ENCODE measurements around the gene CCS.
"Not testable (repeated sequence)": the region's sequence is repeated elsewhere in the genome, so short reads cannot be mapped to it uniquely, and the experiment has no call there.

Gene CCS

DNA sequence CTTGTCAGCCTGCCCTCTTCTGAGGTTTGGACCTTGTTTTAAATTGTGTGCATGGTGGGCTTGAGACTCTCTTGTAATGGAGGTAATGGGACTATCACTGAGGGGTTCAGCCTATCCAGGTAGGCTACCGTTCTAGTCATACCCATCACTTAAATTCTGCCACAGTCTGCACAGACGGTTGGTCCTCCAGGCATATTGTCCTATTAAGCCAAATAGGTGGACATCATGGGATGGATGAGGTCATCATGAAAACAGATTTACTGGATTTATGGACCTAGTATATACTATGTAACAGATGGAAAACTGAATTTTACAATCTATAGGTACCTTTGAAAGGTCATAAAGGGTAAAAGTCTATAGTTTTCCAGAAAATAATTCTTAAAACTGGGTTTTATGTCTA, 36.4 kb downstream of the CCS start:
- no peak for DNase-seq

DNA sequence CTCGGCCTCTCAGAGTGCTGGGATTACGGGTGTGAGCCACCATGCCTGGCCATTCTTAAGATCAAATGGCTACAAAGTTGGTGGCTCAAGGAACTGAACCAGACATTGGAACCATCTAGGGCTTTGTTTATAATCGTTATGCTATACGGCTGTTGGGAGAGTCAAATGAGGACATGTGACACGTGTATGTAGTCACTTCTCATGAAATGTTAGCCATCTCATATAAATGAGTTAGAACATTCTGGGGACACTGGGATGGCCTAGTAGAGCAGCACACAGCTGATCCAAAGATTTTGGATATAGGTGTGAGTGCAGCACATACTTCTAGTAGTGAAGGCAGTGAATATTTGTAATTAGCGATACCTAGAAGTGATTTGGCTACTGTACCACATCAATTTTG, 38.9 kb downstream of the CCS start:
- DNase-seq = no peak

DNA sequence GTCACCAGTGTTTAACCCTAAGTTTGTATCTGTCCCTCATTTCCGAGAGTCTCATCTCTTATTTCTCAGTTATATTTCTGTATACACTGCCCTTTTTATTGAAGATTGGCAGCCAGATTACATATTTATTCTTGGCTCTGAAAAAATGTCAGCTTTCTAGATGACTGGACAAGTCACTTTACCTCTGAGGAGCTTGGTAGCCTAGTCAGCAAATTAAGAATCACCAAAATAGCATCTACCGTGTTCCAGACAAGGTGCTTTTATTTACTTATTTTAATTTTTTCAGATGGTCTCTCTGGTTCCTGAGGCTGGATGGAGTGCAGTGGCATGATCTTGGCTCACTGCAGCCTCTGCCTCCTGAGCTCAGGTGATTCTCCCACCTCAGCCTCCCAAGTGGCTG, 40.0 kb downstream of the CCS start:
- no peak for DNase-seq

DNA sequence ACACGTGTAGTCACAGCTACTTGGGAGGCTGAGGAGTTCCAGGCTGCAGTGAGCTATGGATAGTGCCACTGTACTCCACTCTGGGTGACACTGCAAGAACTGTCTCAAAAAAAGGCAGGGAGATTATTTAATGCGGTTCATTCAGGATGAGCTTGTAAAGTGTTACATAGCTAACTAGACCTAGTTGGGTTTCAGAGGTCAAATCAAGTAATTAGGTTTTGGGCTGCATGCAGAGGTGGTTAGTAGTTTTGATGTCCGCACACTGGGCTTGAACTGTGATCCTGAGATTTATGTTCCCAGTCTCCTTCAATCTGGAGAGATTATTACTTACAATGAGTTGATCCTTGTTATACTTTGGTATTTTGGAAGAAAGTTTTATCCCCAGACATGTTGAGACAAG, 43.4 kb downstream of the CCS start:
- no peak for DNase-seq

DNA sequence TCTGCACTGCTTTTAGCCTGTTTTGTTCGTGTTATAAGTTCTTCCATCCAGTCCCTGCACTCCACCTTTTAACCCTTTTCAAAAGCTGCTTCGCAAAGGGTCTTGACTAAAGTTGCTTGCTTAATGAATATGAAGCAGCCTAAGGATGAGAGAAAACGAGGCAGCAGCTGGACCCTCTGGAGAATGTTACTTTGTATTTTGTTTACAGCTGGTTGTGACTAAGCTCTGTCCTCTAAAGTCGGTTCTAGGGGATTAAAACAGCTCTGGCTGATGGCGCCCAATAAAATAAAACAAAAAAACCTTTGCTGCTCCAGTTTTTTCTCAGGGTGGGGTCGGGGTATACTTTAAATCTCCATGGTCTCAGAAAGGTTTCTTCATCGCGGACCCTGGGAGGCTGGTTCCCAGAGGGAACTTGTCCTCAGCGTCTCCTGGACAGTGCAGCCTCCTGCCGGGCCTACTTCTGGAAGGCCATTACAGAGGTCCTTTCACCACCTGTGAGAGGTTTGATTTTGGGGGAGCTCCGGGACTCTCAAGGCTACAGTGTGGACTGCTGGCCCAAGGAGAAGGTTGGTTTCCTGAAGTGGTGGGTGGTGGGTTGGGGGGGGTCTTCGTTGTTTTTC, 44.7 kb downstream of the CCS start:
- peak; percentile 71 for DNase-seq

DNA sequence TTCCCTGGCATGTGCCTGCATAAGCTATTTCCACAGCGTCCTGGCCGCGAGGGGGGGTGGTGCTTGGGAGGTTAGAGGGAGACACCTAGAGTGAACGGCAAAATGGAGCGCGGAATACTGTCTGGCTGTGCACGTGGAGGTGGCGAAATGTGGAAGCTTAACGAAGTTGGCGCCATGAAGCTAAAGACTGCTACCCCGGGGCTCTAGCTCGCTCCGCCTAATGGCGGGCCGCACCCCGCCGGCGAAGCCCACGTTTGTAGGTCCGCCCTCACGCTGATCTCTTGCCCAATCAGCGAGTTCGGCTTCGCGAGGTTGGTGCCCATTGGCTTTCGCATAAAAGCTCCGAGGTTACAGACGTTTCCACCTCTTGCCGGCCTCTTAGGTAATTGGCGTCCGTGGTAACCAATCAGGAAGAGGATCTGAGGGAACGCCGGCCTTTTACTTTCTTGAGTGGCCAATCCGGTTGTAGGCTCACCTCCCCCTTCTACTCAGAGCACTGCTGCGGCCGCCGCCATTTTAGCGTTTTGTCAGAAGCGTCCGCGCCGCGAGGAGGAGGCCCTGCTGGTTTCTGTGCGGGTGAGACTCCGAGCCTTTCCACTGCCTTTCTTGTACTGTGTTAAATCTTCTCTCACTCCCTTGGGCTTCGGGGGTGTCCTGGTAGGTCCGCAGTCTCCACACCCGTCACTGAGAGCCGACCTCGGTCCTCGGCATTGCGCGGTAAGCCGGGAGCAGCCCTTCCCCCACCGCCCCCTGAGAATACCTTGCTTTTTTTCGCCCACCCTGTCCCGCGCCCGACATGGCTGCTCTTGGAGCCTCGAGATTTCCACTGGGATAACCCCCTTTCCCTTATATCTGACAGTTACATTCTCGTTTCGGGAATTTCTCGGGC, 45.4 kb downstream of the CCS start, which contains the start of gene RBM4:
RBM4 (plus strand) TSS at position 527 of the 889 bp plus-strand sequence. CDS start 1,009 bp downstream, outside the sequence.
- peak; percentile 99 for DNase-seq

DNA sequence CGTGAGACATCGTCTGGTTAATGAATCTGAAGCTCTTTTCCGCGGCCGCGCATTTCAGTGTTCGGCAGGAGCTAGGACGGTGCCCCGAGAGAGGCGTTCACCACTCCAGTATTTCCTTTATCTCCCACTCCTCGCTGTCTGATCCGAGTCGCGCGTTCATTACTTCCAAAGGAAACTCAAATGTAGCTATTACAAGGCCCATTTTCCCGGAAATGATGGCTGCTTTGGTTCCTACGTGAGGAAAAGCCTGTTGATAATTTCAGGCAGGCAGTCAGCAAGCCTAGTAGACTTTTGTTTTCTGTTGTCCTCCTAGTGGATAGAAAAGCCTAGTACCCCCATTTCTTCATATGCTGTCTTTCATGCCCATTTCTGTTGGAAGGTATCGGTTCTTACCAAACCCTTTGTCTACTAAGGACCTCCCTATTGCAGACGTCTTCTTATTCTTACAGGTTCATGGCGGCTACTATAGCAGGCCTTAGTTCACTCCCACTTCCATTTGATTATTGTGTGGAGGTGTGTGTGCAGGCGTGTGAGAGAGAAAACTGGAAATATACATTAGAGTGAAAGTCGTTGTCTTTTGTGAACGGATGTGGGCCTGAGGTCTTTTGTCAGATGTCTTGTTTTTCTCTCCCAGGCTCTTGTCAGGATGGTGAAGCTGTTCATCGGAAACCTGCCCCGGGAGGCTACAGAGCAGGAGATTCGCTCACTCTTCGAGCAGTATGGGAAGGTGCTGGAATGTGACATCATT, 46.3 kb downstream of the CCS start:
- DNase-seq = peak; percentile 51

DNA sequence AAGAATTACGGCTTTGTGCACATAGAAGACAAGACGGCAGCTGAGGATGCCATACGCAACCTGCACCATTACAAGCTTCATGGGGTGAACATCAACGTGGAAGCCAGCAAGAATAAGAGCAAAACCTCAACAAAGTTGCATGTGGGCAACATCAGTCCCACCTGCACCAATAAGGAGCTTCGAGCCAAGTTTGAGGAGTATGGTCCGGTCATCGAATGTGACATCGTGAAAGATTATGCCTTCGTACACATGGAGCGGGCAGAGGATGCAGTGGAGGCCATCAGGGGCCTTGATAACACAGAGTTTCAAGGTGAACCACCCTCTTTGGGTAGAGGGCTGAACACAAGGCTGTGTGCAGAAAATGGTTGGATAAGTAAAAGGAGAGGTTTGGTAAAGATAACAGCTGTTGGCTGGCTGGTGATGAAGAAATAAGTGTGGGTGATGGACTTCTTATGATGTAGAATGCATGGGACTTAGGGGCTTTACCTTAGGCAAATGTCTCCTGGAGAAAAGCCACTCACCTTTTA, 46.9 kb downstream of the CCS start:
- DNase-seq = not testable (repeated sequence)

DNA sequence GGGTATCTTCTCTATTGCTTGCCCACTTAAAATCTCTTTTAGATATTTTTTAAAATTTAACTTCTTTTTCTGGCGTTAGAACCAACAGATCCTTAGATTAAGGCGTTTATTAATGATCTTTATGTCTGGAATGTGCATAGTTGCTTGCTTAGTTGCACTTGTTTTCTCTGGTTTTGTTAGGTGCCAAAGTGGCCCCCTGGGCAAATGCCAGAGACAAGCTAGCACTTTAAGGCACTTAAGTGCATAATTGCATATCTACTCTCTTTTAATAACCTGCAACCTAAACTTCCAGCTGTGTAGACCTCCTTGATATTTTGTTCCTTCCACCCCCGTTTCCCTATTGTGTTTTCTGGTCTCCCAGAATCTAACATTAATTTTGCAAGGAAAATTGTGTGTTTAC, 48.8 kb downstream of the CCS start:
- no peak for DNase-seq

DNA sequence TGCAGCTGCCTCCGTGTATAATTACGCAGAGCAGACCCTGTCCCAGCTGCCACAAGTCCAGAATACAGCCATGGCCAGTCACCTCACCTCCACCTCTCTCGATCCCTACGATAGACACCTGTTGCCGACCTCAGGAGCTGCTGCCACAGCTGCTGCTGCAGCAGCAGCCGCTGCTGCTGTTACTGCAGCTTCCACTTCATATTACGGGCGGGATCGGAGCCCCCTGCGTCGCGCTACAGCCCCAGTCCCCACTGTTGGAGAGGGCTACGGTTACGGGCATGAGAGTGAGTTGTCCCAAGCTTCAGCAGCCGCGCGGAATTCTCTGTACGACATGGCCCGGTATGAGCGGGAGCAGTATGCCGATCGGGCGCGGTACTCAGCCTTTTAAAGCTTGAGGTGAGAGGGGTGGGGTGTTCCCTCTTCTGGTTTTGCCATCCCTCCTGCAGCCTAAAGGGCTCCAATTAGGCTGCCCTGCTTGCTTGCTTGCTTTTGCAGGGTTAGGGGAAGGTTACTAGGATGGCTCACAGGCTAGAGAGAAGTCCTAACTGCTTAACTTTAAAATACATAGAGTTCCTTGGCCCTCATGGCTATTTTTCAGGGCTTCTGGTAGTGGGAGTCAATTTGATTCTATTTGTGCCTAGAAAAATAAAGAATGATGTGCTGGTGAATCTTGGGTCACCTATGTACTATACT, 50.9 kb downstream of the CCS start:
- DNase-seq = no peak

DNA sequence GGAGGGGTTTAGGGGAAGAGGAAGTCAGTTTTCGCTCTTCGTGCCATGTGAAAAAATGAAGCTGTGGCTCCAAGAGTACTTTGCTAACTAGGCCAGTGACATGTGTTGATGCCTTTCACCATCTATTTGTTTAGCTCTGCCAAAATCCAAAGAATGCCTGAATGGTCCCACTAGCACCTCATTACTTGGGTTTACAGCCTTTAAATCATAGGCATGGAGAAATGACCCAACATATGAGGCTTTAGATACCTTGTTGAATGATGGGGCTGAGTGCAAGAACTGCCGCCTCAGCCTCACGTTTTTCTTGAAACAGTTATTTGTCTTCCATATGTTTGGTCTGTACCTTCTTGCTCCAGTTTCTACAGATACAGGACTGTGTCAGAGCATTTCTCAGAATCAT, 53.8 kb downstream of the CCS start:
- DNase-seq = no peak

DNA sequence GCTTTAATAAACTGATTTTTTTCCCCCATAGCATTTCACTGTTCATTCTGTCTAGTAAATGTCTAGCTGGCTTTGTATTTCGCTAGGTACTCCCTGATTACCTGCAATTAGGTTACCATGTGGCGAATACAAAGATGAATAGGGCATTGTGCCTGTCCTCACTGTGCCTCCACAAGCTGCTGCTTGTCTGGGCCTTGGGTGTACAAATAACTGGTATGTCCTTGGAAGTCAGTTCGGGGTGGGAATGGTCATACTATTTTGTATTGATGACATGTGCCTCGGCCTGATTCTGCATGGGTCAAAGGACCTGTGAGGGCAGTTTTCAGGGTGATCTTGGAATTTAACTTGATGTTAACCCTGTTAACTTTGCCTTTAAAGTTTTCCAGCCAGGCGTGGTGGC, 56.9 kb downstream of the CCS start:
- no peak for DNase-seq

DNA sequence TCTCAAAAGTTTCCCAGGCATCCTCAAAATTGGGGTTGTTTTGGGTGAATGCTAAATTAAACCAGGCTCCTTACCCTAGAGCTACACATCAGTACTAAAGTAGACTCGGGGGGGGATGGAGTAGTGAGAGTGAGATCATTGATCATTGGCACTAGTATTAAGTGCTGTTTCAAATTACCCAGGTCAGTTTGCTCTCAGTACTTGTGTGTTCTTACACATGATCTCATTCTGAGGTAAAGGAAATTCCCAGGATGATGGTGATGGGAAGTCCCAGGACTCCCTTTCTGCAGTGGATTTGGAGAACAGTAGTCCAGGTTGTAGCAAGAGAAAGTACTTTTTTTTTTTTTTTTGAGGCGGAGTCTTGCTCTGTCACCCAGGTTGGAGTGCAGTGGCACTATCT, 58.0 kb downstream of the CCS start:
- DNase-seq = no peak

DNA sequence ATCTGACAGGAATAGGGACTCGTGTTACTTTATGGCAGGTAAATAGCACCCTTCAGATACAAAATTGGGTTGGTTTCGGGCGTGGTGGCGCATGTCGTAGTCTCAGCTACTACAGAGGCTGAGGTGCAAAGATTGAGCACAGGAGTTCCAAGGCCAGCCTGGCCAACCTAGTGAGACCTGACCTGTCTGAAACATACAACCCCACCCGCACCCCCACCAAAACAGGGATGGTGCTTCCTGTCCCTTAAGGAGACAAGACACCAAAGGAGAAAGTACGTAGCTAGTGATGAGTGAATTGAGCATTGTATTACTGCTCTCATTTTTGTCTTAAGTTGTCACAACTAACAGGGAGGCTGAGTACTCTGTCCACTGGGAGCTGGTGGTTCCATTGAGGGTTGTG, 59.7 kb downstream of the CCS start:
- DNase-seq = no peak

DNA sequence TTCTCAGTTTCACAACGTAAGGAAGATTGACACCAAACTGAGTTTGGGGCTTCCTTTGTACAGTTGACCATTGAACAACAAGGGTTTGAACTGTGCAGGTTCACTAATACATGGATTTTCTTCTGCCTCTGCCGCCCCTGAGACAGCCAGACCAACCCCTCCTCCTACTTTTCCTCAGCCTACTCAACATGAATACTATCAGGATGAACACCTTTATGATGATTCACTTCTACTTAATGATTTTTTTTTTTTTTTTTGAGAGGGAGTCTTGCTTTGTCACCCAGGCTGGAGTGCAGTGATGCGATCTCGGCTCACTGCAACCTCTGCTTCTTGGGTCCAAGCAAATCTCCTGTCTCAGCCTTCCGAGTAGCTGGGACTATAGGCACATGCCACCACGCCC, 60.1 kb downstream of the CCS start:
- no peak for DNase-seq
